LNCaP clone FGC (cell line): ENCODE results near the gene NANOS3.

Source experiments
- DNase-seq: peaks from one replicate; pipeline ENCODE4 v3.0.0-alpha.2; 2011; ENCODE audit warnings: low read depth
- H3K4me3 ChIP-seq: 2 replicates; pipeline ENCODE4 v1.5.1; 2011; ENCODE audit warnings: mild to moderate bottlenecking, low read depth, low read length, control low read depth
- CTCF ChIP-seq: IDR thresholded peaks from 2 replicates; pipeline ENCODE4 v1.5.1; 2012; ENCODE audit warnings: mild to moderate bottlenecking; ENCODE audit not compliant: control insufficient read depth, insufficient read depth; ENCODE audit errors: extremely low read depth

Gene NANOS3

GRCh38 chr19:13884726-13885591, 8.0 kb downstream of the NANOS3 start:
- TF ChIP-seq CTCF: no peak
- H3K4me3 ChIP-seq: no peak overlapping the region
- no peak for DNase-seq

GRCh38 chr19:13885826-13886365, 9.0 kb downstream of the NANOS3 start:
- DNase-seq: no peak
- H3K4me3 ChIP-seq: no peak overlapping the region
- no peak for TF ChIP-seq CTCF

- DNase-seq: no peak
- no peak overlapping the region for H3K4me3 ChIP-seq
- no peak for TF ChIP-seq CTCF
These were observed 10.1 kb downstream of the NANOS3 start for GRCh38 chr19:13887018-13887436.

GRCh38 chr19:13887517-13887916, 10.6 kb downstream of the NANOS3 start:
- no peak for TF ChIP-seq CTCF
- no peak overlapping the region for H3K4me3 ChIP-seq
- no peak for DNase-seq

- no peak for DNase-seq
- TF ChIP-seq CTCF: no peak
These were observed 11.3 kb downstream of the NANOS3 start for GRCh38 chr19:13888281-13888680.

GRCh38 chr19:13890136-13890535, 13.2 kb downstream of the NANOS3 start:
- H3K4me3 ChIP-seq: no peak overlapping the region
- DNase-seq: no peak
- TF ChIP-seq CTCF: no peak

More at GRCh38 chr19:13888281-13888680, 11.3 kb downstream of the NANOS3 start:
- H3K4me3 ChIP-seq: no peak overlapping the region

GRCh38 chr19:13892870-13893269, 15.9 kb downstream of the NANOS3 start:
- DNase-seq: no peak
- TF ChIP-seq CTCF: no peak

More at GRCh38 chr19:13892870-13893269, 15.9 kb downstream of the NANOS3 start:
- no peak overlapping the region for H3K4me3 ChIP-seq
